ENCODE results near the gene MANSC1.

The MANSC1 gene

GRCh38 chr12:12326262-12326661 lies 23.8 kb downstream of the MANSC1 start:
- TF ChIP-seq CTCF (IDR thresholded peaks at IDR 0.05), result no peak

- TF ChIP-seq CTCF (IDR thresholded peaks at IDR 0.05), result no peak
Measured at GRCh38 chr12:12323591-12323990, 26.5 kb downstream of the MANSC1 start.

- TF ChIP-seq CTCF (IDR thresholded peaks at IDR 0.05), result no peak
Measured at GRCh38 chr12:12323118-12323517, 26.9 kb downstream of the MANSC1 start.

GRCh38 chr12:12319451-12320183 lies 30.4 kb downstream of the MANSC1 start:
- no peak for TF ChIP-seq CTCF (IDR thresholded peaks at IDR 0.05)

- TF ChIP-seq CTCF (IDR thresholded peaks at IDR 0.05), result no peak
Measured at GRCh38 chr12:12315838-12316237, 34.2 kb downstream of the MANSC1 start.

- TF ChIP-seq CTCF (IDR thresholded peaks at IDR 0.05), result no peak
Measured at GRCh38 chr12:12305568-12306300, 44.3 kb downstream of the MANSC1 start.

- TF ChIP-seq CTCF (IDR thresholded peaks at IDR 0.05), result no peak
Measured at GRCh38 chr12:12302976-12303375, 47.1 kb downstream of the MANSC1 start.
